HAP-1 (cell line): Measurements from ENCODE around the gene TMOD3.
A peak's percentile ranks its signal among the peaks of the same experiment; 100 is the strongest.

Experiments used
- DNase-seq, 2 experiments: peaks; one replicate each; pipeline ENCODE4 v3.0.0-alpha.2; 2016 to 2020; ENCODE audit warnings: low spot score in 2 of 2
- H3K27me3 ChIP-seq: fragments of 250-450 bp; sonication (Bioruptor Pico); 2 replicates; pipeline ENCODE4 v1.5.1; 2020; ENCODE audit warnings: low read depth, mild to moderate bottlenecking, moderate library complexity
- H3K36me3 ChIP-seq: fragments of 250-450 bp; sonication (Bioruptor Pico); replicated peaks from 2 replicates; pipeline ENCODE4 v1.5.1; 2020; ENCODE audit warnings: mild to moderate bottlenecking
- H3K4me1 ChIP-seq: fragments of 250-450 bp; sonication (Bioruptor Pico); 2 replicates; pipeline ENCODE4 v1.5.1; 2020; ENCODE audit warnings: mild to moderate bottlenecking
- H3K4me3 ChIP-seq: fragments of 250-450 bp; sonication (Bioruptor Pico); 2 replicates; pipeline ENCODE4 v1.5.1; 2020; ENCODE audit warnings: mild to moderate bottlenecking, moderate library complexity
- H3K9me3 ChIP-seq: fragments of 250-450 bp; sonication (Bioruptor Pico); 2 replicates; pipeline ENCODE4 v1.5.1; 2020; ENCODE audit warnings: mild to moderate bottlenecking, moderate library complexity
- in situ Hi-C: fragments of 300-500 bp; cut with MboI; formaldehyde crosslinking; loops from 3 replicates; pipeline ENCODE4 v1.14.3; 2020; ENCODE audit warnings: low sequenced_read_pairs, inconsistent platforms, mixed read lengths

The TMOD3 gene

GRCh38 chr15:51863131-51863530 lies 33.7 kb downstream of the TMOD3 start:
- in situ Hi-C loops = no loop called here
- DNase-seq = no peak
- Histone ChIP-seq H3K36me3 (peaks cover 12% of the 10 kb centered on the region), H3K9me3 (no peaks in the 10 kb centered on the region), H3K4me1 (no peaks in the 10 kb centered on the region), H3K4me3 (no peak overlapping the region), H3K27me3 (no peaks in the 10 kb centered on the region)

GRCh38 chr15:51864408-51865056 lies 35.1 kb downstream of the TMOD3 start:
- no peak overlapping the region for H3K4me3 ChIP-seq

GRCh38 chr15:51865317-51865716 lies 35.9 kb downstream of the TMOD3 start:
- no peaks in the 10 kb centered on the region for H3K27me3 ChIP-seq
- peaks cover 4% of the 10 kb centered on the region; the same call in 1 of the 2 replicates for H3K4me1 ChIP-seq
- DNase-seq = no peak
- in situ Hi-C loops = no loop called here
- H3K9me3 ChIP-seq = no peaks in the 10 kb centered on the region
- H3K4me3 ChIP-seq = no peak overlapping the region
- peaks cover 14% of the 10 kb centered on the region for H3K36me3 ChIP-seq

More at GRCh38 chr15:51864408-51865056, 35.1 kb downstream of the TMOD3 start:
- Histone ChIP-seq H3K36me3 (peaks cover 12% of the 10 kb centered on the region), H3K27me3 (no peaks in the 10 kb centered on the region), H3K4me1 (peaks cover 4% of the 10 kb centered on the region; the same call in 1 of the 2 replicates), H3K9me3 (no peaks in the 10 kb centered on the region)
- in situ Hi-C loops = no loop called here
- no peak for DNase-seq

GRCh38 chr15:51866161-51866560 lies 36.7 kb downstream of the TMOD3 start:
- Histone ChIP-seq H3K4me1 (peaks cover 4% of the 10 kb centered on the region; the same call in 1 of the 2 replicates), H3K36me3 (peaks cover 18% of the 10 kb centered on the region), H3K4me3 (no peak overlapping the region), H3K9me3 (no peaks in the 10 kb centered on the region), H3K27me3 (no peaks in the 10 kb centered on the region)
- DNase-seq = no peak
- in situ Hi-C loops = no loop called here

- H3K27me3 ChIP-seq = no peaks in the 10 kb centered on the region
- no peaks in the 10 kb centered on the region for H3K9me3 ChIP-seq
- DNase-seq = no peak
- peaks cover 18% of the 10 kb centered on the region for H3K36me3 ChIP-seq
- peaks cover 4% of the 10 kb centered on the region; the same call in 1 of the 2 replicates for H3K4me1 ChIP-seq
- no peak overlapping the region for H3K4me3 ChIP-seq
- in situ Hi-C loops = no loop called here
Observed at GRCh38 chr15:51866751-51867150, 37.3 kb downstream of the TMOD3 start.

- H3K4me3 ChIP-seq = no peak overlapping the region
- peaks cover 16% of the 10 kb centered on the region for H3K36me3 ChIP-seq
- H3K27me3 ChIP-seq = no peaks in the 10 kb centered on the region
- peaks cover 4% of the 10 kb centered on the region; the same call in 1 of the 2 replicates for H3K4me1 ChIP-seq
- in situ Hi-C loops = no loop called here
- DNase-seq = peak; percentile 17 to 22
- H3K9me3 ChIP-seq = no peaks in the 10 kb centered on the region
Observed at GRCh38 chr15:51869060-51869421, 39.6 kb downstream of the TMOD3 start.

GRCh38 chr15:51870774-51871173 lies 41.3 kb downstream of the TMOD3 start:
- Histone ChIP-seq H3K36me3 (peaks cover 16% of the 10 kb centered on the region), H3K9me3 (no peaks in the 10 kb centered on the region), H3K4me1 (peaks cover 4% of the 10 kb centered on the region; the same call in 1 of the 2 replicates), H3K27me3 (no peaks in the 10 kb centered on the region), H3K4me3 (no peak overlapping the region)
- DNase-seq = no peak
- in situ Hi-C loops = no loop called here

- Histone ChIP-seq H3K4me1 (no peaks in the 10 kb centered on the region), H3K36me3 (peaks cover 11% of the 10 kb centered on the region; the same call in 1 of the 2 replicates), H3K27me3 (no peaks in the 10 kb centered on the region), H3K9me3 (no peaks in the 10 kb centered on the region), H3K4me3 (no peak overlapping the region)
- in situ Hi-C loops = no loop called here
- DNase-seq = no peak
Observed at GRCh38 chr15:51874751-51875644, 45.5 kb downstream of the TMOD3 start.

GRCh38 chr15:51876169-51876568 lies 46.7 kb downstream of the TMOD3 start:
- Histone ChIP-seq H3K4me1 (no peaks in the 10 kb centered on the region), H3K4me3 (no peak overlapping the region), H3K27me3 (no peaks in the 10 kb centered on the region), H3K36me3 (peaks cover 5% of the 10 kb centered on the region; the same call in 1 of the 2 replicates), H3K9me3 (no peaks in the 10 kb centered on the region)
- no peak for DNase-seq
- in situ Hi-C loops = no loop called here

- DNase-seq = no peak
- Histone ChIP-seq H3K27me3 (no peaks in the 10 kb centered on the region), H3K4me3 (no peak overlapping the region), H3K4me1 (no peaks in the 10 kb centered on the region; the same call in 1 of the 2 replicates), H3K36me3 (no peaks in the 10 kb centered on the region; the same call in 1 of the 2 replicates), H3K9me3 (no peaks in the 10 kb centered on the region)
- in situ Hi-C loops = no loop called here
Observed at GRCh38 chr15:51878446-51879386, 49.3 kb downstream of the TMOD3 start.

GRCh38 chr15:51879555-51879954 lies 50.1 kb downstream of the TMOD3 start:
- Histone ChIP-seq H3K27me3 (no peaks in the 10 kb centered on the region), H3K36me3 (no peaks in the 10 kb centered on the region; the same call in 1 of the 2 replicates), H3K9me3 (no peaks in the 10 kb centered on the region), H3K4me1 (no peaks in the 10 kb centered on the region; the same call in 1 of the 2 replicates), H3K4me3 (no peak overlapping the region)
- DNase-seq = no peak
- in situ Hi-C loops = no loop called here

GRCh38 chr15:51883271-51883837 lies 53.9 kb downstream of the TMOD3 start:
- in situ Hi-C loops = no loop called here
- Histone ChIP-seq H3K27me3 (no peaks in the 10 kb centered on the region), H3K4me1 (no peaks in the 10 kb centered on the region; the same call in 1 of the 2 replicates), H3K36me3 (no peaks in the 10 kb centered on the region), H3K4me3 (no peak overlapping the region), H3K9me3 (no peaks in the 10 kb centered on the region)
- DNase-seq = no peak

- in situ Hi-C loops = no loop called here
Observed at GRCh38 chr15:51884041-51884440, 54.6 kb downstream of the TMOD3 start.

More at GRCh38 chr15:51884041-51884440, 54.6 kb downstream of the TMOD3 start:
- Histone ChIP-seq H3K4me1 (no peaks in the 10 kb centered on the region; the same call in 1 of the 2 replicates), H3K4me3 (no peak overlapping the region), H3K9me3 (no peaks in the 10 kb centered on the region), H3K27me3 (no peaks in the 10 kb centered on the region), H3K36me3 (no peaks in the 10 kb centered on the region; the same call in 1 of the 2 replicates)
- no peak for DNase-seq
